ENCODE data around the gene HASPIN.

DNA sequence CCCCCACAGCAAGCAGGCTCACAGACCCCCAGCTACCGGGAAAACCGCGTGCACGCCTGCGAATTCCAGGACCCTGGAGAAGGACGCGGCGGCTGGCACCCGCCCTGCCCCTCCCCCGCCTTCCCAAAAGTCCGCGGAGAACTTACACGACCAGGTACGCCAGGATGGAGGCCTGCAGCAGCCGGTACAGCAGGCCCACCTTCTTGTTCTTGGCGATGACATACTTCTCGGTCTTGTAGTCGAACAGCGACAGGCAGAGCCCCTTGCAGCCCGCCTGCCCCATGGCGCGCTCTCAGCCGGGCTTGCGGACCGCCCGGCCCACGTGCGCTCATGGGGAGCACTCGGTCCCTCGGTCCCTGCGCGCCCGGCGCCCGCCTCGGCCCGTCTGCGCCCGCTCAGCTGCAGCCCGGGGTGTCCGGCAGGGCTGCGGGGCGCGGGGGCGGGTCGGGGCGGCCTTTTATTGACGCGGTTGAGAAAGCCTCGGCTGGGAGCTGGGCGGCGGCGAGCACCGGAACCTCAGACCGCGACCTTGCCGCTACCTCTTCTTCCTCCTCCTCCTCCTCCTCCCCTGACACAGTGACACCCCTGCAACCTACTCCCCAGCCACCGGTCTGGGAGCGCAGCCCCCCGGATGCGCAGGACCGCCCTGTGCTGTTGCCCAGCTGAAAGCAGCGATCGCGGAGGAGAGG lies 27.8 kb upstream of the HASPIN start, which contains the start of gene P2RX5:
- TF ChIP-seq HDAC2 (IDR thresholded peaks at IDR 0.05; ENCODE audit: borderline replicate concordance in 1 of 2, low read depth in 2 of 2, low read length in 2 of 2) (peak in 1 of 2 experiments; percentile 72; a peak in 2 of 4 replicates), RAD21 (IDR thresholded peaks at IDR 0.05 in 1 of 2, conservative IDR thresholded peaks at IDR 0.05 in 1 of 2; ENCODE audit: low read depth in 2 of 2, low read length in 2 of 2) (no peak)
- TF ChIP-seq, protein P1, sequence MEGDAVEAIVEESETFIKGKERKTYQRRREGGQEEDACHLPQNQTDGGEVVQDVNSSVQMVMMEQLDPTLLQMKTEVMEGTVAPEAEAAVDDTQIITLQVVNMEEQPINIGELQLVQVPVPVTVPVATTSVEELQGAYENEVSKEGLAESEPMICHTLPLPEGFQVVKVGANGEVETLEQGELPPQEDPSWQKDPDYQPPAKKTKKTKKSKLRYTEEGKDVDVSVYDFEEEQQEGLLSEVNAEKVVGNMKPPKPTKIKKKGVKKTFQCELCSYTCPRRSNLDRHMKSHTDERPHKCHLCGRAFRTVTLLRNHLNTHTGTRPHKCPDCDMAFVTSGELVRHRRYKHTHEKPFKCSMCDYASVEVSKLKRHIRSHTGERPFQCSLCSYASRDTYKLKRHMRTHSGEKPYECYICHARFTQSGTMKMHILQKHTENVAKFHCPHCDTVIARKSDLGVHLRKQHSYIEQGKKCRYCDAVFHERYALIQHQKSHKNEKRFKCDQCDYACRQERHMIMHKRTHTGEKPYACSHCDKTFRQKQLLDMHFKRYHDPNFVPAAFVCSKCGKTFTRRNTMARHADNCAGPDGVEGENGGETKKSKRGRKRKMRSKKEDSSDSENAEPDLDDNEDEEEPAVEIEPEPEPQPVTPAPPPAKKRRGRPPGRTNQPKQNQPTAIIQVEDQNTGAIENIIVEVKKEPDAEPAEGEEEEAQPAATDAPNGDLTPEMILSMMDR (IDR thresholded peaks at IDR 0.05; ENCODE audit: control extremely low read depth in 1 of 3, insufficient read depth in 1 of 3, low read depth in 1 of 3, low read length in 3 of 3), result no peak
- TF ChIP-seq, protein P2, sequence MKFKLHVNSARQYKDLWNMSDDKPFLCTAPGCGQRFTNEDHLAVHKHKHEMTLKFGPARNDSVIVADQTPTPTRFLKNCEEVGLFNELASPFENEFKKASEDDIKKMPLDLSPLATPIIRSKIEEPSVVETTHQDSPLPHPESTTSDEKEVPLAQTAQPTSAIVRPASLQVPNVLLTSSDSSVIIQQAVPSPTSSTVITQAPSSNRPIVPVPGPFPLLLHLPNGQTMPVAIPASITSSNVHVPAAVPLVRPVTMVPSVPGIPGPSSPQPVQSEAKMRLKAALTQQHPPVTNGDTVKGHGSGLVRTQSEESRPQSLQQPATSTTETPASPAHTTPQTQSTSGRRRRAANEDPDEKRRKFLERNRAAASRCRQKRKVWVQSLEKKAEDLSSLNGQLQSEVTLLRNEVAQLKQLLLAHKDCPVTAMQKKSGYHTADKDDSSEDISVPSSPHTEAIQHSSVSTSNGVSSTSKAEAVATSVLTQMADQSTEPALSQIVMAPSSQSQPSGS (IDR thresholded peaks at IDR 0.05; ENCODE audit: low read length), result no peak

Data from H1 (cell line).